ENCODE measurements around the gene SLC36A3. TPM values are rescaled to one million over a fixed set of nuclear protein-coding genes. Genes with fewer than 3 reads are reported as not detected.

SLC36A3 gene
- total RNA-seq, 4 donors from 2014 or later: not detected

- H3K36me3 ChIP-seq: no peaks in the 10 kb centered on the region
- no peak for DNase-seq (ENCODE audit: extremely low spot score)
- 28% methylated on average over 8 of the region's 8 CpGs for WGBS
- intact Hi-C loops (cut with DNase I): no loop called here
- H3K9me3 ChIP-seq: no peaks in the 10 kb centered on the region
- no peaks in the 10 kb centered on the region for H3K4me1 ChIP-seq
- no peak overlapping the region for H3K27ac ChIP-seq (replicated peaks in 1 of 4)
- TF ChIP-seq POLR2A (IDR thresholded peaks at IDR 0.05; ENCODE audit: low read depth): no peak
- no peak for TF ChIP-seq CTCF (IDR thresholded peaks at IDR 0.05)
- TF ChIP-seq EP300 (IDR thresholded peaks at IDR 0.05): no peak
- TF ChIP-seq POLR2AphosphoS5 (IDR thresholded peaks at IDR 0.05): no peak
- no peak overlapping the region for H3K4me3 ChIP-seq
- H3K27me3 ChIP-seq: no peaks in the 10 kb centered on the region
Observed at GRCh38 chr5:151284392-151284967, 19.1 kb downstream of the SLC36A3 start.

GRCh38 chr5:151283120-151283825 lies 20.3 kb downstream of the SLC36A3 start:
- Histone ChIP-seq H3K27ac (replicated peaks in 1 of 4) (no peak overlapping the region), H3K36me3 (no peaks in the 10 kb centered on the region), H3K4me1 (no peaks in the 10 kb centered on the region), H3K4me3 (no peak overlapping the region), H3K27me3 (no peaks in the 10 kb centered on the region), H3K9me3 (no peaks in the 10 kb centered on the region)
- TF ChIP-seq POLR2A (IDR thresholded peaks at IDR 0.05; ENCODE audit: low read depth) (no peak), CTCF (IDR thresholded peaks at IDR 0.05) (no peak), EP300 (IDR thresholded peaks at IDR 0.05) (no peak), POLR2AphosphoS5 (IDR thresholded peaks at IDR 0.05) (no peak)
- 82% methylated on average over 4 of the region's 4 CpGs for WGBS
- intact Hi-C loops (cut with DNase I): no loop called here
- no peak for DNase-seq (ENCODE audit: extremely low spot score)

GRCh38 chr5:151281001-151281639 lies 22.4 kb downstream of the SLC36A3 start:
- H3K9me3 ChIP-seq: no peaks in the 10 kb centered on the region
- no peak overlapping the region for H3K27ac ChIP-seq (replicated peaks in 1 of 4)
- TF ChIP-seq POLR2AphosphoS5 (IDR thresholded peaks at IDR 0.05) (no peak), POLR2A (IDR thresholded peaks at IDR 0.05; ENCODE audit: low read depth) (no peak), EP300 (IDR thresholded peaks at IDR 0.05) (no peak), CTCF (IDR thresholded peaks at IDR 0.05) (no peak)
- no peaks in the 10 kb centered on the region for H3K4me1 ChIP-seq
- intact Hi-C loops (cut with DNase I): no loop called here
- no peaks in the 10 kb centered on the region for H3K27me3 ChIP-seq
- DNase-seq (ENCODE audit: extremely low spot score): no peak
- H3K4me3 ChIP-seq: no peak overlapping the region
- H3K36me3 ChIP-seq: no peaks in the 10 kb centered on the region
- WGBS: 92% methylated on average over 13 of the region's 13 CpGs

GRCh38 chr5:151280443-151280842 lies 23.1 kb downstream of the SLC36A3 start:
- Histone ChIP-seq H3K27ac (replicated peaks in 1 of 4) (no peak overlapping the region), H3K27me3 (no peaks in the 10 kb centered on the region), H3K4me1 (no peaks in the 10 kb centered on the region), H3K9me3 (no peaks in the 10 kb centered on the region), H3K4me3 (no peak overlapping the region), H3K36me3 (no peaks in the 10 kb centered on the region)
- intact Hi-C loops (cut with DNase I): no loop called here
- no peak for TF ChIP-seq EP300 (IDR thresholded peaks at IDR 0.05)
- DNase-seq (ENCODE audit: extremely low spot score): no peak
- 94% methylated on average over 2 of the region's 2 CpGs for WGBS

- no peak for TF ChIP-seq POLR2A (IDR thresholded peaks at IDR 0.05; ENCODE audit: low read depth)
- no peak for TF ChIP-seq EP300 (IDR thresholded peaks at IDR 0.05)
- TF ChIP-seq CTCF (IDR thresholded peaks at IDR 0.05): no peak
- TF ChIP-seq POLR2AphosphoS5 (IDR thresholded peaks at IDR 0.05): no peak
- Histone ChIP-seq H3K27me3 (no peaks in the 10 kb centered on the region), H3K36me3 (no peaks in the 10 kb centered on the region), H3K4me3 (no peak overlapping the region), H3K4me1 (no peaks in the 10 kb centered on the region), H3K9me3 (no peaks in the 10 kb centered on the region), H3K27ac (replicated peaks in 1 of 4) (no peak overlapping the region)
- 76% methylated on average over 5 of the region's 5 CpGs for WGBS
- intact Hi-C loops (cut with DNase I): no loop called here
- no peak for DNase-seq (ENCODE audit: extremely low spot score)
Observed at GRCh38 chr5:151278845-151279244, 24.7 kb downstream of the SLC36A3 start.
